ENCODE data around the gene KCNK16.
"Not testable (repeated sequence)": the region's sequence is repeated elsewhere in the genome, so short reads cannot be mapped to it uniquely, and the experiment has no call there.

The KCNK16 gene

GRCh38 chr6:39309942-39310531 is 12.5 kb downstream of the KCNK16 start:
- DNase-seq (ENCODE audit: low spot score) = peak; percentile 39

- no peak for DNase-seq (ENCODE audit: low spot score)
Measured at GRCh38 chr6:39307462-39307861, 15.0 kb downstream of the KCNK16 start.

- no peak for DNase-seq (ENCODE audit: low spot score)
Measured at GRCh38 chr6:39304951-39305350, 17.6 kb downstream of the KCNK16 start.

- no peak for DNase-seq (ENCODE audit: low spot score)
Measured at GRCh38 chr6:39303425-39304153, 18.9 kb downstream of the KCNK16 start.

- peak; percentile 13 for DNase-seq (ENCODE audit: low spot score)
Measured at GRCh38 chr6:39302669-39303424, 19.7 kb downstream of the KCNK16 start.

- DNase-seq (ENCODE audit: low spot score) = no peak
Measured at GRCh38 chr6:39302011-39302410, 20.5 kb downstream of the KCNK16 start.

GRCh38 chr6:39301606-39302005 is 20.9 kb downstream of the KCNK16 start:
- DNase-seq (ENCODE audit: low spot score) = no peak

GRCh38 chr6:39300739-39301138 is 21.8 kb downstream of the KCNK16 start:
- DNase-seq (ENCODE audit: low spot score) = no peak

- DNase-seq (ENCODE audit: low spot score) = no peak
Measured at GRCh38 chr6:39298061-39298460, 24.4 kb downstream of the KCNK16 start.

- DNase-seq (ENCODE audit: low spot score) = no peak
Measured at GRCh38 chr6:39296745-39297640, 25.5 kb downstream of the KCNK16 start.

GRCh38 chr6:39295611-39296011 is 26.9 kb downstream of the KCNK16 start:
- no peak for DNase-seq (ENCODE audit: low spot score)

GRCh38 chr6:39294899-39295298 is 27.6 kb downstream of the KCNK16 start:
- DNase-seq (ENCODE audit: low spot score) = no peak

GRCh38 chr6:39294133-39294532 is 28.4 kb downstream of the KCNK16 start:
- no peak for DNase-seq (ENCODE audit: low spot score)

- DNase-seq (ENCODE audit: low spot score) = no peak
Measured at GRCh38 chr6:39292637-39293036, 29.9 kb downstream of the KCNK16 start.

GRCh38 chr6:39289490-39289889 is 33.0 kb downstream of the KCNK16 start:
- DNase-seq (ENCODE audit: low spot score) = no peak

GRCh38 chr6:39287601-39288000 is 34.9 kb downstream of the KCNK16 start:
- no peak for DNase-seq (ENCODE audit: low spot score)

GRCh38 chr6:39286596-39286995 is 35.9 kb downstream of the KCNK16 start:
- DNase-seq (ENCODE audit: low spot score) = not testable (repeated sequence)

GRCh38 chr6:39282774-39283173 is 39.7 kb downstream of the KCNK16 start:
- no peak for DNase-seq (ENCODE audit: low spot score)

- no peak for DNase-seq (ENCODE audit: low spot score)
Measured at GRCh38 chr6:39281312-39281980, 41.1 kb downstream of the KCNK16 start.

- DNase-seq (ENCODE audit: low spot score) = no peak
Measured at GRCh38 chr6:39280247-39280731, 42.2 kb downstream of the KCNK16 start.

GRCh38 chr6:39279539-39279938 is 43.0 kb downstream of the KCNK16 start:
- no peak for DNase-seq (ENCODE audit: low spot score)
